CD14-positive monocyte (primary cell): ENCODE results near the gene NPAS3. TPM values are rescaled to one million over a fixed set of nuclear protein-coding genes. Genes with fewer than 3 reads are reported as not detected.

Experiments used
- DNase-seq, 3 donors: peaks; one replicate each; pipeline ENCODE4 v3.0.0-alpha.2; 2011 to 2022
- H2AFZ ChIP-seq: 2 replicates; pipeline ENCODE4 v1.6.0; 2012; ENCODE audit warnings: mild to moderate bottlenecking, low read depth, low read length, inconsistent platforms; ENCODE audit not compliant: insufficient read depth, poor library complexity, severe bottlenecking
- H3K27ac ChIP-seq, 2 donors: 1 replicate in 1 of 2; 2 replicates in 1 of 2; pipeline ENCODE4 v1.5.1; 2012 to 2013; ENCODE audit warnings: low read length in 2 of 2, control low read depth in 1 of 2, inconsistent platforms in 1 of 2, low read depth in 1 of 2, mild to moderate bottlenecking in 1 of 2
- H3K27me3 ChIP-seq, 2 donors: one replicate each; pipeline versions ENCODE4 v1.6.0 to v1.6.1; 2011 to 2013; ENCODE audit warnings: low read length in 2 of 2; ENCODE audit not compliant: control insufficient read depth in 2 of 2, insufficient read depth in 2 of 2
- H3K36me3 ChIP-seq, 2 donors: replicated peaks in 1 of 2; 1 replicate in 1 of 2; 2 replicates in 1 of 2; pipeline versions ENCODE4 v1.5.1 to v1.6.1; 2012 to 2013; ENCODE audit warnings: low read length in 2 of 2, control low read depth in 1 of 2, inconsistent platforms in 1 of 2, mild to moderate bottlenecking in 1 of 2; ENCODE audit not compliant: insufficient read depth in 2 of 2, control insufficient read depth in 1 of 2
- H3K4me1 ChIP-seq, 2 donors: 1 replicate in 1 of 2; 2 replicates in 1 of 2; pipeline versions ENCODE4 v1.5.1 to v1.6.1; 2012 to 2013; ENCODE audit warnings: low read length in 2 of 2, control low read depth in 1 of 2, inconsistent platforms in 1 of 2, mild to moderate bottlenecking in 1 of 2, moderate library complexity in 1 of 2; ENCODE audit not compliant: insufficient read depth in 2 of 2, control insufficient read depth in 1 of 2
- H3K4me2 ChIP-seq: replicated peaks from 2 replicates; pipeline ENCODE3; 2012; ENCODE audit warnings: low read length, moderate library complexity, mild to moderate bottlenecking; ENCODE audit not compliant: poor library complexity, severe bottlenecking; ENCODE audit errors: extremely low read depth
- H3K4me3 ChIP-seq, 3 experiments: fragments of 200-600 bp in 1 of 3; sonication (generic) in 1 of 3; replicated peaks in 1 of 3; 1 replicate in 2 of 3; 2 replicates in 1 of 3; pipeline ENCODE4 v1.5.1; 2011 to 2013; ENCODE audit warnings: low read length in 3 of 3, mild to moderate bottlenecking in 3 of 3, control low read depth in 2 of 3, low read depth in 2 of 3, inconsistent platforms in 1 of 3, moderate library complexity in 1 of 3
- H3K79me2 ChIP-seq: 2 replicates; pipeline ENCODE4 v1.6.0; 2012; ENCODE audit warnings: mild to moderate bottlenecking, control low read depth, inconsistent platforms, low read length, moderate library complexity; ENCODE audit not compliant: insufficient read depth
- H3K9ac ChIP-seq: 2 replicates; pipeline ENCODE4 v1.6.0; 2017; ENCODE audit warnings: low read length, mild to moderate bottlenecking; ENCODE audit not compliant: insufficient read depth, poor library complexity, severe bottlenecking
- H3K9me3 ChIP-seq, 2 donors: replicated peaks in 1 of 2; 1 replicate in 1 of 2; 2 replicates in 1 of 2; pipeline versions ENCODE4 v1.5.1 to v1.6.1; 2012 to 2013; ENCODE audit warnings: low read length in 2 of 2, control low read depth in 1 of 2; ENCODE audit not compliant: control insufficient read depth in 1 of 2, insufficient read depth in 1 of 2
- H4K20me1 ChIP-seq: 2 replicates; pipeline ENCODE4 v1.6.0; 2012; ENCODE audit warnings: mild to moderate bottlenecking, low read length, control low read depth, moderate library complexity; ENCODE audit not compliant: insufficient read depth
- H3K27ac Mint-ChIP-seq, 7 donors: one replicate each; pipeline ENCODE4 v1.8.0; 2020; ENCODE audit warnings: mild to moderate bottlenecking in 7 of 7, mixed read lengths in 7 of 7, moderate library complexity in 6 of 7, inconsistent platforms in 2 of 7
- H3K27me3 Mint-ChIP-seq, 3 donors: one replicate each; pipeline ENCODE4 v1.8.0; 2021 to 2022; ENCODE audit warnings: low read depth in 3 of 3, mild to moderate bottlenecking in 3 of 3, mixed read lengths in 3 of 3, moderate library complexity in 3 of 3, inconsistent platforms in 1 of 3
- H3K36me3 Mint-ChIP-seq, 2 donors: one replicate each; pipeline ENCODE4 v1.8.0; 2020; ENCODE audit warnings: mixed read lengths in 2 of 2, inconsistent platforms in 1 of 2, mild to moderate bottlenecking in 1 of 2
- H3K4me1 Mint-ChIP-seq: one replicate; pipeline ENCODE4 v1.8.0; 2020; ENCODE audit warnings: mild to moderate bottlenecking, mixed read lengths
- H3K4me3 Mint-ChIP-seq, 2 donors: one replicate each; pipeline ENCODE4 v1.8.0; 2020; ENCODE audit warnings: mild to moderate bottlenecking in 2 of 2, mixed read lengths in 2 of 2, moderate library complexity in 1 of 2
- H3K9me3 Mint-ChIP-seq, 7 donors: one replicate each; pipeline ENCODE4 v1.8.0; 2020 to 2022; ENCODE audit warnings: mixed read lengths in 7 of 7, mild to moderate bottlenecking in 6 of 7, moderate library complexity in 6 of 7, inconsistent platforms in 2 of 7
- CTCF ChIP-seq: fragments of 200-600 bp; IDR thresholded peaks from one replicate; pipeline ENCODE4 v1.8.0; 2022; ENCODE audit warnings: antibody characterized with exemption, mild to moderate bottlenecking
- WGBS: methylation state at CpG from one replicate; pipeline ENCODE4 v1.1.5; 2013; ENCODE audit warnings: missing lambda C conversion rate; ENCODE audit not compliant: insufficient coverage; 5-methylcytosine and 5-hydroxymethylcytosine counted together
- intact Hi-C, 2 donors: fragments of 100-400 bp; cut with micrococcal nuclease; formaldehyde crosslinking; loops; one replicate each; pipeline versions ENCODE4 v1.15.0 to v1.15.1; 2023
- polyA plus RNA-seq, 3 donors: library from polyadenylated mRNA; depleted of rRNA in 1 of 3; unstranded in 2 of 3; stranded (reverse) in 1 of 3; fragments of 300-500 nt in 2 of 3; fragments of >200 nt in 1 of 3; fragmentation: Illumina TruSeq in 2 of 3; gene quantifications; 1 replicate in 2 of 3; 2 replicates in 1 of 3; pipeline ENCODE4 v1.2.3, GENCODE V29; 2012 to 2021

Gene NPAS3
- polyA plus RNA-seq, 3 donors = not detected

GRCh38 chr14:33606591-33606990, 667.9 kb downstream of the NPAS3 start:
- H3K27ac ChIP-seq = no peak overlapping the region
- peaks cover 0 to 5% (median 3%) of the 10 kb centered on the region in 7 donors for H3K9me3 Mint-ChIP-seq
- H3K9me3 ChIP-seq = no peaks in the 10 kb centered on the region
- no peaks in the 10 kb centered on the region for H3K79me2 ChIP-seq
- no peak overlapping the region for H2AFZ ChIP-seq
- no peak for DNase-seq
- no peaks in the 10 kb centered on the region for H3K27me3 Mint-ChIP-seq
- H3K4me1 ChIP-seq = no peaks in the 10 kb centered on the region
- no peaks in the 10 kb centered on the region for H3K36me3 Mint-ChIP-seq
- H4K20me1 ChIP-seq = no peaks in the 10 kb centered on the region
- H3K4me2 ChIP-seq = no peak overlapping the region
- no peak overlapping the region for H3K9ac ChIP-seq
- no peak for TF ChIP-seq CTCF
- H3K27ac Mint-ChIP-seq = no peak overlapping the region
- H3K36me3 ChIP-seq = no peaks in the 10 kb centered on the region
- H3K4me3 Mint-ChIP-seq = no peak overlapping the region
- no CpG with 5 or more reads among the region's 3 CpGs for WGBS
- H3K27me3 ChIP-seq = no peaks in the 10 kb centered on the region
- intact Hi-C loops = no loop called here
- no peak overlapping the region for H3K4me3 ChIP-seq
- no peaks in the 10 kb centered on the region for H3K4me1 Mint-ChIP-seq

DNA sequence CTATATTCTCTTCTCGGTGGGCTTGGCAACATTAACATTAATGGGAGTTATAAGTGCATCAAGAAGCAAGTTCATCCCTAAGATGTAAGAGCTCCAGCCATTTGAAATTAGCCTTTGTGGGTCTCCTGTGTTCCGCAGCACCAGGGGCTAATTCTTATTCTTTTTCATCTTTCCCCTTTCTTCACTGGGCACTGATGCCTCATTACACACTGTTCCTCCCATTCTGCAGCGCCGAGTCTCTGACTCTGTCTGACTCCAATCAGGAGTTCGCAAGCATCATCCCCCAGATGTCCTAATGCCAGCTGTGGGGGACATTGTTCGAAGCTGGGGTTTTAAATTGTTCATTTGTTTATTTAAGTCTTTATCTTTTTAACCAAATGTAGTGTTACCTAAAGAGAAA, 670.9 kb downstream of the NPAS3 start:
- H3K4me1 ChIP-seq = no peaks in the 10 kb centered on the region
- no peak overlapping the region for H3K4me2 ChIP-seq
- H3K27ac ChIP-seq = no peak overlapping the region
- no peaks in the 10 kb centered on the region for H3K9me3 ChIP-seq
- Mint-ChIP-seq H3K27me3 (no peaks in the 10 kb centered on the region), H3K4me3 (no peak overlapping the region), H3K27ac (no peak overlapping the region), H3K4me1 (no peaks in the 10 kb centered on the region), H3K9me3 (peaks cover 0 to 5% (median 2%) of the 10 kb centered on the region in 7 donors), H3K36me3 (no peaks in the 10 kb centered on the region)
- no peak overlapping the region for H2AFZ ChIP-seq
- no peak for DNase-seq
- WGBS = 100% methylated on average over 1 of the region's 6 CpGs
- H4K20me1 ChIP-seq = no peaks in the 10 kb centered on the region
- H3K27me3 ChIP-seq = no peaks in the 10 kb centered on the region
- H3K79me2 ChIP-seq = no peaks in the 10 kb centered on the region
- H3K36me3 ChIP-seq = no peaks in the 10 kb centered on the region
- H3K4me3 ChIP-seq = no peak overlapping the region
- TF ChIP-seq CTCF = no peak
- H3K9ac ChIP-seq = no peak overlapping the region
- intact Hi-C loops = no loop called here
